Cardiac fibroblast (primary cell): ENCODE results near the gene MAML2.

Experiments
- DNase-seq, 2 donors: peaks; one replicate each; pipeline versions ENCODE4 v3.0.0 to v3.0.0-alpha.2; 2010; ENCODE audit warnings: low read depth in 2 of 2
- H3K4me3 ChIP-seq, 2 donors: replicated peaks in 1 of 2; 1 replicate in 1 of 2; 2 replicates in 1 of 2; pipeline ENCODE4 v1.5.1; 2011; ENCODE audit warnings: low read depth in 2 of 2, low read length in 2 of 2, mild to moderate bottlenecking in 2 of 2, moderate library complexity in 1 of 2
- CTCF ChIP-seq: IDR thresholded peaks from one replicate; pipeline ENCODE4 v1.5.1; 2011; ENCODE audit warnings: low read depth, mild to moderate bottlenecking, low read length, inconsistent platforms

The MAML2 gene

GRCh38 chr11:96155627-96156378 is 187.2 kb downstream of the MAML2 start:
- peak; percentile 98 for DNase-seq
- peak overlapping the region in 1 of 2 donors; percentile 13 for H3K4me3 ChIP-seq
- TF ChIP-seq CTCF = peak; percentile 36

- peak; percentile 71 to 85 for DNase-seq
- TF ChIP-seq CTCF = no peak
Observed at GRCh38 chr11:96154802-96155520, 188.0 kb downstream of the MAML2 start.

GRCh38 chr11:96152623-96153022 is 190.4 kb downstream of the MAML2 start:
- DNase-seq = no peak
- no peak for TF ChIP-seq CTCF
- H3K4me3 ChIP-seq = no peak overlapping the region

More at GRCh38 chr11:96154802-96155520, 188.0 kb downstream of the MAML2 start:
- H3K4me3 ChIP-seq = peak overlapping the region in 1 of 2 donors; percentile 11

GRCh38 chr11:96151501-96151900 is 191.5 kb downstream of the MAML2 start:
- TF ChIP-seq CTCF = no peak
- no peak overlapping the region for H3K4me3 ChIP-seq
- peak in 1 of 2 donors; percentile 87 for DNase-seq

GRCh38 chr11:96150609-96151008 is 192.4 kb downstream of the MAML2 start:
- TF ChIP-seq CTCF = no peak
- H3K4me3 ChIP-seq = no peak overlapping the region
- DNase-seq = no peak

- peak; percentile 58 to 88 for DNase-seq
- TF ChIP-seq CTCF = no peak
- no peak overlapping the region for H3K4me3 ChIP-seq
Observed at GRCh38 chr11:96149743-96150555, 193.0 kb downstream of the MAML2 start.
